ENCODE measurements around the gene ROR1. TPM values are rescaled to one million over a fixed set of nuclear protein-coding genes. Genes with fewer than 3 reads are reported as not detected.

Gene ROR1
- total and polyA plus RNA-seq, 2 of the 4 experiments (the other 2 are of a cell fraction): 4.4 to 10.0 TPM

DNA sequence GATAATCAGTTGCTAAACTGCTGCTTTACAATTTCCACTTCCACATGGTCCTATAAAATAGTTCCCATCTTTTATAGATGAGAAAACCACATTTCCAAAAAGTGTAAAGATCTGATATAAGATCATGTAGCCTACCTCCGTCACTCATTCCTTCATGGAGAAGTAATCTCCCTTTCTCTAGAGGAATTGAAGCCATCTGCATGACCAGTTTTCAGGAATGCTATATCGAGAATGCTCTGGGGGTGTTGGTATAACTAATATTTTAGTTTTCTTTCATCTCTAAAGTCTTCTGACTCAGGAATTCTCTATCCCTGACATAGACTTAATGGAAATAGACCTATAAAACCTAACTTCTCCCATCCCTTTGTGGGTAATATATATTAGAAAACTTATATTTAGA lies 256.6 kb downstream of the ROR1 start:
- POLR2A ChIA-PET (ENCODE audit: unreplicated experiment): no interaction called here
- Histone ChIP-seq H3K27ac (ENCODE audit: insufficient read depth, low read length) (no peak overlapping the region), H3K4me1 (ENCODE audit: control insufficient read depth, insufficient read depth, low read length) (peaks cover 2% of the 10 kb centered on the region), H3K4me2 (ENCODE audit: low read depth, low read length) (no peak overlapping the region), H4K8ac (ENCODE audit: low read depth in 2 of 2, low read length in 2 of 2) (no peak overlapping the region), H2BK20ac (ENCODE audit: low read depth, low read length) (no peak overlapping the region), H2BK120ac (ENCODE audit: low read depth, low read length) (no peak overlapping the region), H3K14ac (replicated peaks; ENCODE audit: low read depth, low read length) (no peak overlapping the region), H3K56ac (ENCODE audit: extremely low read depth, insufficient read depth, low read length) (no peak overlapping the region), H3K4me3 (ENCODE audit: insufficient read depth, low read depth, low read length) (no peak overlapping the region), H3K27me3 (ENCODE audit: control insufficient read depth, insufficient read depth, low read length) (no peaks in the 10 kb centered on the region), H3K9me1 (ENCODE audit: insufficient read depth, low read length) (no peaks in the 10 kb centered on the region; the same call in 1 of the 2 replicates), H2BK15ac (ENCODE audit: low read depth, low read length) (no peak overlapping the region), H2AK9ac (replicated peaks; ENCODE audit: low read depth, low read length, poor library complexity) (no peak overlapping the region), H3K18ac (ENCODE audit: low read depth, low read length) (no peak overlapping the region), H3K79me1 (ENCODE audit: low read depth in 1 of 2, low read length in 2 of 2) (no peaks in the 10 kb centered on the region), H2BK5ac (ENCODE audit: low read depth, low read length, poor library complexity, severe bottlenecking) (no peak overlapping the region), H4K91ac (ENCODE audit: insufficient read depth, low read depth, low read length) (no peak overlapping the region), H4K5ac (ENCODE audit: low read depth, low read length) (no peak overlapping the region), H2AK5ac (ENCODE audit: low read depth, low read length) (no peak overlapping the region), H3K9me3 (ENCODE audit: control insufficient read depth, insufficient read depth, low read length) (no peaks in the 10 kb centered on the region), H3K23ac (ENCODE audit: low read depth, low read length) (no peak overlapping the region), H3K4ac (ENCODE audit: low read depth, low read length) (no peak overlapping the region), H2AFZ (replicated peaks; ENCODE audit: low read length, poor library complexity) (no peak overlapping the region), H4K20me1 (ENCODE audit: insufficient read depth, low read length) (no peaks in the 10 kb centered on the region), H3K36me3 (ENCODE audit: control insufficient read depth, insufficient read depth, low read length) (no peaks in the 10 kb centered on the region), H3K9ac (ENCODE audit: low read depth, low read length) (no peak overlapping the region)
- TF ChIP-seq CHD1 (IDR thresholded peaks at IDR 0.05; ENCODE audit: low read depth, low read length) (no peak), BHLHE40 (IDR thresholded peaks at IDR 0.05; ENCODE audit: low read depth, low read length) (no peak), POLR2A (IDR thresholded peaks at IDR 0.05; ENCODE audit: low read depth, low read length) (no peak), RAD21 (IDR thresholded peaks at IDR 0.05; ENCODE audit: low read length) (no peak), NFE2L2 (IDR thresholded peaks at IDR 0.05; ENCODE audit: low read depth, low read length) (no peak), FOS (IDR thresholded peaks at IDR 0.05; ENCODE audit: low read depth, low read length) (no peak), RFX5 (IDR thresholded peaks at IDR 0.05; ENCODE audit: low read depth, low read length) (no peak), MAZ (IDR thresholded peaks at IDR 0.05; ENCODE audit: borderline replicate concordance, low read depth, low read length) (no peak), RCOR1 (IDR thresholded peaks at IDR 0.05; ENCODE audit: insufficient replicate concordance, low read length) (no peak)
- in situ Hi-C loops (cut with MboI; ENCODE audit: low sequenced_read_pairs) (no loop called here), intact Hi-C loops (cut with micrococcal nuclease) (loop anchor here (10.0 kb wide), 1 partner anchor 214 kb away; no protein-coding TSS in a partner anchor), dilution Hi-C loops (cut with HindIII; ENCODE audit: low sequenced_read_pairs, unreplicated experiment) (no loop called here)
- ATAC-seq (ENCODE audit: low read depth) (no peak), DNase-seq (no peak)
- CTCF ChIA-PET: no interaction called here
- WGBS, 2 experiments (ENCODE audit: extremely low coverage in 2 of 2, insufficient read length in 1 of 2): no CpG with 5 or more reads among the region's 2 CpGs
- BruUV-seq (replicated peaks): no TSS peak
